Measurements from ENCODE around the gene YEATS2. TPM values are rescaled to one million over a fixed set of nuclear protein-coding genes. Genes with fewer than 3 reads are reported as not detected.
A peak's percentile ranks its signal among the peaks of the same experiment; 100 is the strongest.

YEATS2 gene
- total and polyA plus RNA-seq, 2 of the 4 experiments (the other 2 are of a cell fraction), result 30.1 to 43.0 TPM

GRCh38 chr3:183817639-183818038 lies 120.0 kb downstream of the YEATS2 start:
- dilution Hi-C loops (cut with HindIII; ENCODE audit: low sequenced_read_pairs, unreplicated experiment), result no loop called here
- Histone ChIP-seq H3K23ac (ENCODE audit: low read depth, low read length) (no peak overlapping the region), H3K4me3 (ENCODE audit: insufficient read depth, low read depth, low read length) (no peak overlapping the region), H3K56ac (ENCODE audit: extremely low read depth, insufficient read depth, low read length) (no peak overlapping the region), H3K27me3 (ENCODE audit: control insufficient read depth, insufficient read depth, low read length) (no peaks in the 10 kb centered on the region), H4K5ac (ENCODE audit: low read depth, low read length) (no peak overlapping the region), H3K4me1 (ENCODE audit: control insufficient read depth, insufficient read depth, low read length) (peaks cover 2% of the 10 kb centered on the region), H4K20me1 (ENCODE audit: insufficient read depth, low read length) (peaks cover 6% of the 10 kb centered on the region), H3K9me1 (ENCODE audit: insufficient read depth, low read length) (peaks cover 5% of the 10 kb centered on the region; the same call in 1 of the 2 replicates), H2BK5ac (ENCODE audit: low read depth, low read length, poor library complexity, severe bottlenecking) (no peak overlapping the region), H3K27ac (ENCODE audit: insufficient read depth, low read length) (no peak overlapping the region), H2BK15ac (ENCODE audit: low read depth, low read length) (no peak overlapping the region), H2AFZ (replicated peaks; ENCODE audit: low read length, poor library complexity) (no peak overlapping the region), H2BK120ac (ENCODE audit: low read depth, low read length) (no peak overlapping the region), H2BK20ac (ENCODE audit: low read depth, low read length) (no peak overlapping the region), H4K91ac (ENCODE audit: insufficient read depth, low read depth, low read length) (no peak overlapping the region), H2AK5ac (ENCODE audit: low read depth, low read length) (no peak overlapping the region), H3K36me3 (ENCODE audit: control insufficient read depth, insufficient read depth, low read length) (peaks cover 12% of the 10 kb centered on the region), H3K9me3 (ENCODE audit: control insufficient read depth, insufficient read depth, low read length) (no peaks in the 10 kb centered on the region), H2AK9ac (replicated peaks; ENCODE audit: low read depth, low read length, poor library complexity) (peak overlapping the region; percentile 23), H3K79me1 (ENCODE audit: low read depth in 1 of 2, low read length in 2 of 2) (peaks cover 0 to 8% of the 10 kb centered on the region in 2 experiments; a peak in 1 of 4 replicates), H3K9ac (ENCODE audit: low read depth, low read length) (no peak overlapping the region), H3K4ac (ENCODE audit: low read depth, low read length) (no peak overlapping the region), H4K8ac (ENCODE audit: low read depth in 2 of 2, low read length in 2 of 2) (no peak overlapping the region), H3K18ac (ENCODE audit: low read depth, low read length) (no peak overlapping the region), H3K14ac (replicated peaks; ENCODE audit: low read depth, low read length) (no peak overlapping the region), H3K4me2 (ENCODE audit: low read depth, low read length) (no peak overlapping the region)
- no peak for TF ChIP-seq CTCF (conservative IDR thresholded peaks at IDR 0.05; ENCODE audit: low read depth, low read length)
- TF ChIP-seq SMC3 (IDR thresholded peaks at IDR 0.05; ENCODE audit: low read depth, low read length), result no peak
- TF ChIP-seq RAD21 (IDR thresholded peaks at IDR 0.05; ENCODE audit: low read length), result no peak
- TF ChIP-seq POLR2A (IDR thresholded peaks at IDR 0.05; ENCODE audit: low read depth, low read length), result no peak
- no peak for TF ChIP-seq MAFK (IDR thresholded peaks at IDR 0.05; ENCODE audit: low read depth, low read length)
- TF ChIP-seq CEBPB (IDR thresholded peaks at IDR 0.05; ENCODE audit: low read depth, low read length), result no peak
- no peak for TF ChIP-seq MXI1 (IDR thresholded peaks at IDR 0.05; ENCODE audit: borderline replicate concordance, low read depth, low read length)
- TF ChIP-seq CHD1 (IDR thresholded peaks at IDR 0.05; ENCODE audit: low read depth, low read length), result no peak
- TF ChIP-seq RCOR1 (IDR thresholded peaks at IDR 0.05; ENCODE audit: insufficient replicate concordance, low read length), result no peak
- ChIA-PET CTCF (no interaction called here), POLR2A (ENCODE audit: unreplicated experiment) (no interaction called here)
- WGBS, 2 experiments (ENCODE audit: extremely low coverage in 2 of 2, insufficient read length in 1 of 2), result no CpG with 5 or more reads among the region's 9 CpGs
- intact Hi-C loops (cut with micrococcal nuclease), result no loop called here
- ATAC-seq (ENCODE audit: low read depth), result no peak
- DNase-seq, result no peak
- BruUV-seq (replicated peaks), result no TSS peak
- in situ Hi-C loops (cut with MboI; ENCODE audit: low sequenced_read_pairs), result no loop called here

Data from IMR-90 (cell line).